OCI-LY1 (cell line): Measurements from ENCODE around the gene CDKL4.

Experiments
- EZH2 ChIP-seq: fragments of 200-600 bp; sonication (generic), shearing (Covaris generic); IDR thresholded peaks from 2 replicates; pipeline ENCODE4 v1.8.0; 2017; ENCODE audit warnings: borderline replicate concordance, mixed run types, mild to moderate bottlenecking, antibody characterized with exemption, low read length, moderate library complexity, mixed read lengths
- TF ChIP-seq, protein P1 (sequence below): fragments of 200-600 bp; sonication (generic), shearing (Covaris generic); IDR thresholded peaks from 2 replicates; pipeline ENCODE4 v1.5.1; 2017; ENCODE audit warnings: mild to moderate bottlenecking, antibody characterized with exemption, low read length, moderate library complexity, mixed read lengths

DNA sequence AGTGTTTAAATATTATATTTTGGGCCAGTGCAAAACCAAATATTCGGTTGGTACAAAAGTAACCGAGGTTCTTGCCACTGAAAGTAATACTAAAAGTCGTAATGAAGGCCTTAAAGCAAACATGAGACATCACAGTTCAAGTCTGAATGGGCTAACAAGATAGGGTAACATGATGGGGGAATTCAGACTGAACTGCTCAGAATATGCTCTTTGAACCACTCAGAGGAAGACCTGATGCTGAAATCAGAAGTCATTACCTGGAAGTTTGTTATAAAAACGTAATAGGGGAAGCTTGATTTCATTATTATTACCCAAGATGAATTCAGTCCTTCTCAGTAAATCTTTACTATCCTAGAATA lies 26.6 kb downstream of the CDKL4 start:
- TF ChIP-seq EZH2: no peak
- TF ChIP-seq, protein P1, sequence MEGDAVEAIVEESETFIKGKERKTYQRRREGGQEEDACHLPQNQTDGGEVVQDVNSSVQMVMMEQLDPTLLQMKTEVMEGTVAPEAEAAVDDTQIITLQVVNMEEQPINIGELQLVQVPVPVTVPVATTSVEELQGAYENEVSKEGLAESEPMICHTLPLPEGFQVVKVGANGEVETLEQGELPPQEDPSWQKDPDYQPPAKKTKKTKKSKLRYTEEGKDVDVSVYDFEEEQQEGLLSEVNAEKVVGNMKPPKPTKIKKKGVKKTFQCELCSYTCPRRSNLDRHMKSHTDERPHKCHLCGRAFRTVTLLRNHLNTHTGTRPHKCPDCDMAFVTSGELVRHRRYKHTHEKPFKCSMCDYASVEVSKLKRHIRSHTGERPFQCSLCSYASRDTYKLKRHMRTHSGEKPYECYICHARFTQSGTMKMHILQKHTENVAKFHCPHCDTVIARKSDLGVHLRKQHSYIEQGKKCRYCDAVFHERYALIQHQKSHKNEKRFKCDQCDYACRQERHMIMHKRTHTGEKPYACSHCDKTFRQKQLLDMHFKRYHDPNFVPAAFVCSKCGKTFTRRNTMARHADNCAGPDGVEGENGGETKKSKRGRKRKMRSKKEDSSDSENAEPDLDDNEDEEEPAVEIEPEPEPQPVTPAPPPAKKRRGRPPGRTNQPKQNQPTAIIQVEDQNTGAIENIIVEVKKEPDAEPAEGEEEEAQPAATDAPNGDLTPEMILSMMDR: no peak
